ENCODE results near the gene GPC5. TPM values are rescaled to one million over a fixed set of nuclear protein-coding genes. Genes with fewer than 3 reads are reported as not detected.

GPC5 gene
- total RNA-seq, 4 donors from 2014 or later: 0.24 to 30.8 (median 1.8) TPM; not detected in 1

- H3K27ac ChIP-seq: no peak overlapping the region
- H3K4me1 ChIP-seq: no peaks in the 10 kb centered on the region
- no peaks in the 10 kb centered on the region for H3K27me3 ChIP-seq
- intact Hi-C loops (cut with DNase I; ENCODE audit: low total_unique reads): no loop called here
- DNase-seq: no peak
- TF ChIP-seq CTCF (IDR thresholded peaks at IDR 0.05) (no peak), POLR2A (IDR thresholded peaks at IDR 0.05) (no peak)
- H3K36me3 ChIP-seq: no peaks in the 10 kb centered on the region
- H3K4me3 ChIP-seq: no peak overlapping the region
- H3K9me3 ChIP-seq: no peaks in the 10 kb centered on the region
Measured at GRCh38 chr13:91698767-91699166, 300.3 kb downstream of the GPC5 start.

GRCh38 chr13:91699863-91700262 lies 301.4 kb downstream of the GPC5 start:
- DNase-seq: no peak
- no peaks in the 10 kb centered on the region for H3K9me3 ChIP-seq
- no peak overlapping the region for H3K27ac ChIP-seq
- no peaks in the 10 kb centered on the region for H3K36me3 ChIP-seq
- H3K27me3 ChIP-seq: no peaks in the 10 kb centered on the region
- intact Hi-C loops (cut with DNase I; ENCODE audit: low total_unique reads): no loop called here
- no peak overlapping the region for H3K4me3 ChIP-seq
- no peak for TF ChIP-seq CTCF (IDR thresholded peaks at IDR 0.05)
- TF ChIP-seq POLR2A (IDR thresholded peaks at IDR 0.05): no peak
- H3K4me1 ChIP-seq: no peaks in the 10 kb centered on the region

- Histone ChIP-seq H3K4me1 (no peaks in the 10 kb centered on the region), H3K27me3 (no peaks in the 10 kb centered on the region), H3K9me3 (no peaks in the 10 kb centered on the region), H3K36me3 (no peaks in the 10 kb centered on the region), H3K27ac (no peak overlapping the region), H3K4me3 (no peak overlapping the region)
- DNase-seq: no peak
- TF ChIP-seq POLR2A (IDR thresholded peaks at IDR 0.05) (no peak), CTCF (IDR thresholded peaks at IDR 0.05) (no peak)
- intact Hi-C loops (cut with DNase I; ENCODE audit: low total_unique reads): no loop called here
Measured at GRCh38 chr13:91701975-91702374, 303.6 kb downstream of the GPC5 start.

- intact Hi-C loops (cut with DNase I; ENCODE audit: low total_unique reads): no loop called here
- DNase-seq: no peak
- Histone ChIP-seq H3K4me3 (no peak overlapping the region), H3K27me3 (no peaks in the 10 kb centered on the region), H3K9me3 (no peaks in the 10 kb centered on the region), H3K36me3 (no peaks in the 10 kb centered on the region), H3K27ac (no peak overlapping the region), H3K4me1 (no peaks in the 10 kb centered on the region)
- TF ChIP-seq POLR2A (IDR thresholded peaks at IDR 0.05) (no peak), CTCF (IDR thresholded peaks at IDR 0.05) (no peak)
Measured at GRCh38 chr13:91702411-91702810, 304.0 kb downstream of the GPC5 start.

GRCh38 chr13:91704398-91704797 lies 306.0 kb downstream of the GPC5 start:
- Histone ChIP-seq H3K4me1 (no peaks in the 10 kb centered on the region), H3K9me3 (no peaks in the 10 kb centered on the region), H3K27ac (no peak overlapping the region), H3K4me3 (no peak overlapping the region), H3K36me3 (no peaks in the 10 kb centered on the region), H3K27me3 (no peaks in the 10 kb centered on the region)
- TF ChIP-seq POLR2A (IDR thresholded peaks at IDR 0.05) (no peak), CTCF (IDR thresholded peaks at IDR 0.05) (no peak)
- DNase-seq: no peak
- intact Hi-C loops (cut with DNase I; ENCODE audit: low total_unique reads): no loop called here

Data from uterus (tissue), 4 donors.